Bone marrow (tissue), 2 donors: Measurements from ENCODE around the gene NFKB2.

Experiments used
- DNase-seq, 2 donors: peaks; one replicate each; lab custom pipeline; 2025; lab: John Stamatoyannopoulos, UW

The NFKB2 gene

GRCh38 chr10:102422545-102423129 lies 27.1 kb downstream of the NFKB2 start:
- peak in 1 of 2 donors; percentile 43 for DNase-seq

DNA sequence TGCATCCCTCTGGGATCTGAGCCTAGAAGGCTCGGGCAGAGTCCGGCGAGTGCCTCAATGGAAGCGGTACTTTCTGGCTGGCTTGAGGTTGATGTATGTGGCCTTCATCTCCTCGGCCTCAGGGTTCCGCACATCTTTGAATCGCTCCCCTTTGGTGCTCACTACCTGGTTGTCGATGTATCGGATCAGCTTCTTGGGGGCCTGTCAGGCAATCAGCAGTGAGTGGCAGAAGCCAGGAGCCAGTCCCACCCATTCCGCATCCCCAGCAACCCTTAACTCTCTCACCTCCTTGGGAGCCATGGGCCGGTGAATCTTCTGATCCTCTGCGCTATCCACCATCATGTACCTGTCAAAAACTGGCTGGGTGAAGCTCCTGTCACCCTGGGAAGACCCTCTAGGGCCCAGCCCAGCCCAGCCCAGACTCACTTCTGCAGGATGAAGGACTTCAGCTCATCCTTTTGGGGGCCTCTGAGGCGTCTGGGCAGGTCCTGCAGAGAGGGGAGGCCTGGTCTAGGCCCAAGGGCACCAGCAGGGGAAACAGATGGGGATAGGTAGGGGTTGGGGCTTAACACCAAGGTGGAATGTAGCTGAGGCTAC lies 28.0 kb downstream of the NFKB2 start:
- DNase-seq, result no peak

DNA sequence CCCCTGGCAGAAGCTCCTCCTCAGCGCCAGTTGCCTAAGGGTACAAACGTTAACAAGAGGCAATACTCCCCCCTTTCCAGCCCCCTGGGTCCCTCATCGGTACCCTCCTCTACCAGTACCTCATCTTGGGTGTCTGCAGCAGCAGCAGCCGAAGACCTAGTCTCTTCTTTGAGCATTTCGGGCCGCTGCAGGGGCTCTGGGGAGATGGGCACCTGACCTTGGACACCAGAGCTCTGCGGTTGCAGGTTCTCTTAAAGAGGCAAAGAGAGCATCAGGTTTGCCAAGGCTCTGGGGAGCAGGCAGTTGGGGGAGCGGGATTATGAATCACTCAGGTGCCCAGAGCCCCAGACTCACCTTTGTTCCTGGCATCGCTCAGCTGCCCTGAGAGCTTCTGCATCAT lies 28.6 kb downstream of the NFKB2 start:
- DNase-seq, result no peak

- no peak for DNase-seq
Measured at GRCh38 chr10:102424916-102425315, 29.4 kb downstream of the NFKB2 start.

GRCh38 chr10:102425444-102425843 lies 29.9 kb downstream of the NFKB2 start:
- no peak for DNase-seq

DNA sequence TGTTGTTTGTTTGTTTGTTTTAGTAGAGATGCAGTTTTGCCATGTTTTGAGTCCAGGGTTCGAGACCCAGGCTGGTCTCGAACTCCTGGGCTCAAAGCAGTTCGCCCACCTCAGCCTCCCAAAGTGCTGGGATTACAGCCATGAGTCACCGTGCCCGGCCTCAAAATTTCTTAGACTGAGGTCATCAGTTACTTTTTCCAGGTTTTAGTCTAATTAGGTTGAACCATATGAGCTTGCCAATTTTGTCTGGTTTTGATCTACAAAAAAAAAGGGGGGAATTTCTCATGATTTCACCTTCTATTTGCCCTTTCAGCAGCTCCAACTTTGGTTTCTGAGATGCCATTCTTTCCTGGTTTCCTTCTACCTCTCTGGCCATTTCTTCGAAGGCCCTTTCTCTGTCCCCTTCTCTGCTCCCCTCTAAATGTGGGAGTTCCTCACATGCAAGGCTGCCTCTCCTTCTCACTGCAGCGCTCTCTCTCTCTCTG lies 31.3 kb downstream of the NFKB2 start:
- DNase-seq, result no peak

DNA sequence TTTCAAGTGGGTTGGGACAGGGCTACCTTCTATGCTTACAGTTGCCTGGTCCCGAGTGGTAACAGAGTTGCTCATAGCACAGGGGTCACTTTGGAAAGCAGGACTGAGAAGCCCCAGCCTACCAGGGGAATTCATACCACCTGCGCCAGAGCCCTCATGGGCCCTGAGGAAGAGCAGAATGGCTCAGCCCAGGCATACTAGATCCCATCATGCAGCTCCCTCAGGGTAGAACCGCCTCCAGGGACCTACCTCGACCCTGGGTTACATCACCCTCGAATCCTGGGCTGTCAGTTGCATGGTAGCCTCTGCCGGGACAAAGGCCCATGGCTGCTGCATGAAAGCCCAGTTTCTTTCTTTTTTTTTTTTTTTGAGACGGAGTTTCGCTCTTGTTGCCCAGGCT lies 34.0 kb downstream of the NFKB2 start:
- no peak for DNase-seq

- DNase-seq, result no peak
Measured at GRCh38 chr10:102431452-102432124, 36.1 kb downstream of the NFKB2 start.

DNA sequence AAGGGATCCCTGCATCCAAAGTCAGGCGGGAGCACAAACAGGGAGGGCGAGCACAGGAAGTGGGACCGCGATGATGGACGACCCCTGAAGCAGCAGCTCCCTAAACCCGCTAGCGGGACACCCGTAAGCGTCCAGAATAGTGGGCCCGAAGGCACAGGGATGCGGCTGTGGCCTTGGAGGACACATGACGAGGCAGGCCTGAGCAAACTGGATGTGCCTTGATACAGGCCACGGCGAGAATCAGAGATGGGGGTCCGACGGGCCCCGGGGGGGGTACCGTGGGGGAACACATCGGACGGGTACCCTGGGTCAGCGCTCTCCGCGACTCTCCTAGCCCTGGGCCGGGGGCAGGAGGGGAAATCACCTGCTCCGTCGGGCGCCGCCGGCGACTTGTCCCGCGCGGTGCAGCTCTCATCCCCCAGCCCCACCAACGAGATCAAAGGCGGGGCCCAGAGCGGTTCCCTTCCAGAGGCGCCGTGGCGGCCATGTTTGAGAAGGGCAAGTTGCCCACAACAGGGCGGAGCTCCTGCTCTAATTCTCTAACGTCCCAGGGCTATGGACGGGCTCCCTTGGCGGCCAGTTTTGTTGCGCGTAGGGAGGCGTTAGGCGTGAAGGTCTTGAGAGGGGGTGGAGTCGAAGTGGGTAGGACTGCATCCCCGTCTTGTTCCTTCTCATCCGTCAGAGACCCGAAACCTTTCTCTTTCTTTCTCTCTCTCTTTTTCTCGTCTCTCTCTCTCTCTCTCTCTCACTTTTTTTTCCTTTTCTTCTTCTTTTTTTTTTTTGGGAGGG lies 36.9 kb downstream of the NFKB2 start, which contains the start of gene CUEDC2:
Gene CUEDC2 (minus strand): TSS at position 413 of the 789 bp plus-strand sequence. CDS start 7,386 bp downstream, outside the sequence.
- DNase-seq, result peak; percentile 89 to 92

DNA sequence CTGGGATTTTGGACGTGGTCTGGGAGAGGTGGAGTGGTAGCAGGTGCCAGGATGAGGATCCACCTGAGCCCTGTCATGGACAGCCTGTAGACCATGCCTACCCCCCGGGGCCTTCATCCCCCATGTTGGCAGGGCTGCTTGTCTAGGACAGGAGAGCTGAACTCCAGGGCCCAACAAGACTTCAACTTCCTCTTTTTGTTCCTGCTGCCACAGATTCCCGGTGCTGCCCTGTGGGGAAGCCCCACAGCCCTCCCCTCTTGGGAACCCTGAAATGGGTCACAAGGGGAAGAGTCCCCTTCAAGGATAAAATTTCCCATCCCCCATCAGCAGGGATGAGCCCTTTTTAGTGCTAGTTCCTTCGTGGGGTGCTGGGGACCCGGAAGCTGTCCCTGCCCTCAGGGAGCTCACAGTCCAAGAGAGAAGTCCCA lies 38.1 kb downstream of the NFKB2 start:
- DNase-seq, result peak; percentile 25 to 45

DNA sequence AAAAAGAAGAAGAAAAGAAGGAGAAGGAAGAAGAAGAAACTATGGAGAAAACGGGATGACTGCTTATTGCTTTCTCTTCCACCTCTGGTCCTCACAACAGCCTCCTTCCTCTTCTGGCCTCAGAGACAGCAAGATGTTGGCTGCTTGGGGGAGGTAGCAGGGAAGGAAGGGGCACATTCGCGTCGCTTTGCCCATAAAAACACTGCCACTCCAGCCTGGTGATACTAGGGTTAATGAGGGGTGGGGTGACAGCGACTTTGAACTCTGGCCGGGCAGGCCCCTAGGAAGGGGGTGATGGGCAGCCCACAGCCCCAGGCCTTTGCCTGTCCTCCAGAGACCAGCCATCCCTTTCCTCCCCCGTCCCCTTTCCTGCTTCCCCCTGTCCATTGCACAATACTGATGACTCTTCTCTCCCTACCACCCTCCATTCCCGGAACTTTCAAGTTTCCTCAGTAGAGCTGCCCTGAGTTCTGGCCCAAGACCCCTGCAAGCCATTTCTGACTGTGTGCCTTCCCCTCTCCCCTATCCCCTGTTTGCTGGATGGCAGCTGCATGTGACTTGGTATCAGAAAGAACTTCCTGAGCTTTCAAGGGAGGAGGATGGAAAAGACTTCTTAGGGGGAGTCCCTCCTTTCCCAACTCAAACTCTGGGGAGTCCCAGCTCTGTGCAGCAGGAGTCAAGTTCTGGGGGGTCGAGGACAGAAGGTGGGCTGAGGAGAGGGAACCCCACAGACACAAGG lies 39.1 kb downstream of the NFKB2 start:
- no peak for DNase-seq

DNA sequence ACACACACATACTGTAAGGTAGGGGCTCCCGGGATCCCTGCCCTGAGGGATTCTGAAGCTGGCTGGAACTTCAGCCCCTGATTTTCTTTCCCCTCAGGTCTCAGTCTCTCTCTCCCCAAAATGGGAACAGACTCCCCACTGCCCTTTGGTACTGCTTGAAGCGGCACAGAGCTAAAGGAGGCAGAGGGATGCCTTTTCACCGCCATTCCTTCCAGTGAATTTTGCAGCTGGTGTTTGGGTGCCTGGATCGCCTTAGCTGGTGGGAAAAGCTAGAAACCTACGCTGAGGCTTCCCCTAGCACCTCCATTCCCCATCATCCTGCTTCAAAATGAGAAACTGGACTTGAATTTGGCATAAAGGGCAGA lies 39.6 kb downstream of the NFKB2 start:
- no peak for DNase-seq

- peak in 1 of 2 donors; percentile 53 for DNase-seq
Measured at GRCh38 chr10:102435529-102436233, 40.2 kb downstream of the NFKB2 start.

DNA sequence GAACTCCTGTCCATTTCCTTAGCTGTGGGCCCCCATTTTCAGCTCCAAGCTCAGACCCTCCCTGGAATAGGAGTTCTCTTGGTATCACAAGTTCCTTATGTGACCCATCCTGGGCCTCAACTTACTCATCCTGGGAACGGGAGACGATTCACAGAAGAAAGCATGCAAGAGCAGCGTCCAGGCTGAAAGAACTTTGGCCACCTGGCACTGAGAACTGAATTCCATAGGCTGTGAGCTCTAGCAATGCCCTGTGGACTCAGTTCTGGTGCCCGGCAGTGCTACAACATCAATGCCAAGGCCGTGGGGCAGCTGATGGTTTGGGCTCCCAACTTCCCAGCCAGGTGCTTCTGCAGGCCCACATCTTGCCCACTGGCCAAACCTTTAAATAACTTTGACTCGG lies 40.8 kb downstream of the NFKB2 start:
- DNase-seq, result no peak

DNA sequence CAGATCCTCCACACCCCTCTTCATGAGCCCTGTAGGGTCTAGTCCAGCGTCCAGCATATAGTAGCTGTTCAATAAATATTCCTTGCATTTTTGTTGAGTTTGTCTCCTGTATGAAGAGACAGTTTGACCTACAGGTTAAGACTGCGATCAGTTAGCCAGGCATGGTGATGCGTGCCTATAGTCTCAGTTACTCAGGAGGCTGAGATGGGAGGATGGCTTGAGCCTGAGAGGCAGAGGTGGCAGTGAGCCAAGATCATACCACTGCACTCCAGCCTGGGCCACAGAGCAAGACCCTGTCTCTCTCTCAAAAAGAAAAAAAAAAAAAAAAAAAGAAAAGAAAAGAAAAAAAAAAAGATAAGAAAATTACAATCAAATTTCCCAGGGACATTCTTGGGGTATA lies 42.0 kb downstream of the NFKB2 start:
- no peak for DNase-seq

DNA sequence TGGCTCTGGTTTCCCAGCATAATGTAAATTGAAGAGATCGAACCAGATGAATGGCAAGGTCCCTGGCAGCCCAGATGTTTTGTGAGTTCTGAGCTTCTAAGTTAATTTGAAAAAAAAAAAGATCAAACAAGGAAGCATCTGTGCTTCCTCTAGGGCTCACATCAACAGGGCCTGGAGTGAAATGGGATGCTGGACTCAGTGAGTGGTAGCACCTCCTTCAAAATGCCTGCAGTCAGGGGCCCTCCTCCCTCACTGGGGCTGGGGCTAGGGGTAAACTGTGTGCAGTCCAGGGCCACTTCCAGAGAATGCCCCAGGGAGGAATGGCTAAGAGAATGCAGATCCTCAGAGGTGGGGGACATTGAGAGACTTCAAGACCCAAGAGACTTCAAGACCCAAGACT lies 42.9 kb downstream of the NFKB2 start:
- DNase-seq, result no peak

GRCh38 chr10:102444851-102445250 lies 49.3 kb downstream of the NFKB2 start:
- DNase-seq, result no peak

GRCh38 chr10:102449321-102450123 lies 54.0 kb downstream of the NFKB2 start:
- no peak for DNase-seq

DNA sequence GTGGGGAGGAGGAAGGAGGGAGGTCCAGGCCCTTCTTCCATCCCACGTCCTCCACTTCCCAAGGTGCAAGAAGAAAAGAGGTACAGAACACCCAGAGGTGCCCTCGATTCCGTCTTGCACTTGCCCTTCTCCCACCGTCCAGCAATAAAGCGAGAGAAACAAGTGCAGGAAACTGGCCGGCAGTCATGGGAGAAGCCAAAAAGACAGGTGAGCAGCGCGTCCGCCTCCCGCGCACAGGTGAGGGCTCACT lies 54.5 kb downstream of the NFKB2 start:
- DNase-seq, result no peak

GRCh38 chr10:102450374-102451104 lies 55.0 kb downstream of the NFKB2 start:
- DNase-seq, result peak; percentile 22 to 76
